H1 (cell line): Measurements from ENCODE around the gene KIAA1143.

Experiments used
- BCL11A ChIP-seq, 2 experiments: IDR thresholded peaks; one replicate each; pipeline ENCODE4 v1.6.1; 2011; ENCODE audit warnings: low read depth in 2 of 2, low read length in 2 of 2, mild to moderate bottlenecking in 2 of 2
- EGR1 ChIP-seq: IDR thresholded peaks from 2 replicates; pipeline ENCODE4 v1.6.1; 2011; ENCODE audit warnings: low read depth, low read length, borderline replicate concordance
- EP300 ChIP-seq, 2 experiments: IDR thresholded peaks; 1 replicate in 1 of 2; 2 replicates in 1 of 2; pipeline ENCODE4 v1.6.1; 2011 to 2012; ENCODE audit warnings: low read depth in 2 of 2, low read length in 2 of 2, mild to moderate bottlenecking in 2 of 2, borderline replicate concordance in 1 of 2, inconsistent platforms in 1 of 2, moderate library complexity in 1 of 2
- FOSL1 ChIP-seq: IDR thresholded peaks from 2 replicates; pipeline ENCODE4 v1.6.1; 2011; ENCODE audit warnings: mild to moderate bottlenecking, low read depth, low read length, moderate library complexity; ENCODE audit not compliant: insufficient read depth
- HDAC6 ChIP-seq: IDR thresholded peaks from one replicate; pipeline ENCODE4 v1.7.1; 2012; ENCODE audit warnings: low read depth, mild to moderate bottlenecking, inconsistent platforms, low read length, moderate library complexity
- POLR2A ChIP-seq, 2 experiments: IDR thresholded peaks; 1 replicate in 1 of 2; 2 replicates in 1 of 2; pipeline ENCODE4 v1.6.1; 2011; ENCODE audit warnings: low read depth in 2 of 2, low read length in 2 of 2, mild to moderate bottlenecking in 2 of 2; ENCODE audit errors: control extremely low read depth in 1 of 2
- POLR2AphosphoS5 ChIP-seq: IDR thresholded peaks from 2 replicates; pipeline ENCODE4 v1.6.1; 2011; ENCODE audit warnings: low read depth, low read length
- RAD21 ChIP-seq, 2 experiments: IDR thresholded peaks in 1 of 2; conservative IDR thresholded peaks in 1 of 2; 2 replicates each; pipeline ENCODE4 v1.6.1; 2011; ENCODE audit warnings: low read depth in 2 of 2, low read length in 2 of 2, improper control_type of control experiment in 1 of 2, inconsistent platforms in 1 of 2, mild to moderate bottlenecking in 1 of 2, moderate library complexity in 1 of 2
- RFX5 ChIP-seq: IDR thresholded peaks from 2 replicates; pipeline ENCODE4 v1.6.1; 2011; ENCODE audit warnings: low read depth, low read length, improper control_type of control experiment, borderline replicate concordance
- SIX5 ChIP-seq: IDR thresholded peaks from 2 replicates; pipeline ENCODE4 v1.6.1; 2011; ENCODE audit warnings: mild to moderate bottlenecking, low read depth, low read length
- SRF ChIP-seq: IDR thresholded peaks from 2 replicates; pipeline ENCODE4 v1.6.1; 2011; ENCODE audit warnings: mild to moderate bottlenecking, low read depth, low read length, moderate library complexity
- YY1 ChIP-seq: IDR thresholded peaks from 2 replicates; pipeline ENCODE4 v1.6.1; 2011; ENCODE audit warnings: low read depth, mild to moderate bottlenecking, low read length
- TF ChIP-seq, protein P1 (sequence below), 3 experiments: IDR thresholded peaks; 1 replicate in 2 of 3; 2 replicates in 1 of 3; pipeline versions ENCODE4 v1.5.1 to v1.6.1; 2011; ENCODE audit warnings: low read length in 3 of 3, mild to moderate bottlenecking in 3 of 3, inconsistent platforms in 2 of 3, low read depth in 1 of 3, moderate library complexity in 1 of 3; ENCODE audit not compliant: insufficient read depth in 1 of 3; ENCODE audit errors: control extremely low read depth in 1 of 3

DNA sequence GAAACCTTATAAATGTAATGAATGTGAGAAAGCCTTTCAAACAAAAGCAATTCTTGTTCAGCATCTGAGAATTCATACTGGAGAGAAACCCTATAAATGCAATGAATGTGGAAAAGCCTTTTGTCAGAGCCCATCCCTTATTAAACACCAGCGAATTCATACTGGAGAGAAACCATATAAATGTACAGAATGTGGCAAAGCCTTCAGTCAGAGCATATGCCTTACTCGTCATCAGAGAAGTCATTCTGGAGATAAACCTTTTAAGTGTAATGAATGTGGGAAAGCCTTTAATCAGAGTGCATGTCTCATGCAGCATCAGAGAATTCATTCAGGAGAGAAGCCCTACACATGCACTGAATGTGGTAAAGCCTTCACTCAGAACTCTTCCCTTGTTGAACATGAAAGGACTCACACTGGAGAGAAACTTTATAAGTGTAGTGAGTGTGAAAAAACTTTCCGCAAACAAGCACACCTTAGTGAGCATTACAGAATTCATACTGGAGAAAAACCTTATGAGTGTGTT is 26.7 kb downstream of the KIAA1143 start:
- no peak for TF ChIP-seq POLR2A (IDR thresholded peaks at IDR 0.05; ENCODE audit: control extremely low read depth in 1 of 2, low read depth in 2 of 2, low read length in 2 of 2)
- TF ChIP-seq YY1, result no peak
- TF ChIP-seq EP300 (IDR thresholded peaks at IDR 0.05; ENCODE audit: borderline replicate concordance in 1 of 2, low read depth in 2 of 2, low read length in 2 of 2), result no peak
- no peak for TF ChIP-seq HDAC6
- no peak for TF ChIP-seq POLR2AphosphoS5
- TF ChIP-seq SRF, result no peak
- TF ChIP-seq, protein P1, sequence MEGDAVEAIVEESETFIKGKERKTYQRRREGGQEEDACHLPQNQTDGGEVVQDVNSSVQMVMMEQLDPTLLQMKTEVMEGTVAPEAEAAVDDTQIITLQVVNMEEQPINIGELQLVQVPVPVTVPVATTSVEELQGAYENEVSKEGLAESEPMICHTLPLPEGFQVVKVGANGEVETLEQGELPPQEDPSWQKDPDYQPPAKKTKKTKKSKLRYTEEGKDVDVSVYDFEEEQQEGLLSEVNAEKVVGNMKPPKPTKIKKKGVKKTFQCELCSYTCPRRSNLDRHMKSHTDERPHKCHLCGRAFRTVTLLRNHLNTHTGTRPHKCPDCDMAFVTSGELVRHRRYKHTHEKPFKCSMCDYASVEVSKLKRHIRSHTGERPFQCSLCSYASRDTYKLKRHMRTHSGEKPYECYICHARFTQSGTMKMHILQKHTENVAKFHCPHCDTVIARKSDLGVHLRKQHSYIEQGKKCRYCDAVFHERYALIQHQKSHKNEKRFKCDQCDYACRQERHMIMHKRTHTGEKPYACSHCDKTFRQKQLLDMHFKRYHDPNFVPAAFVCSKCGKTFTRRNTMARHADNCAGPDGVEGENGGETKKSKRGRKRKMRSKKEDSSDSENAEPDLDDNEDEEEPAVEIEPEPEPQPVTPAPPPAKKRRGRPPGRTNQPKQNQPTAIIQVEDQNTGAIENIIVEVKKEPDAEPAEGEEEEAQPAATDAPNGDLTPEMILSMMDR (IDR thresholded peaks at IDR 0.05; ENCODE audit: control extremely low read depth in 1 of 3, insufficient read depth in 1 of 3, low read depth in 1 of 3, low read length in 3 of 3), result no peak
- TF ChIP-seq EGR1, result no peak
- no peak for TF ChIP-seq RAD21 (IDR thresholded peaks at IDR 0.05 in 1 of 2, conservative IDR thresholded peaks at IDR 0.05 in 1 of 2; ENCODE audit: low read depth in 2 of 2, low read length in 2 of 2)
- TF ChIP-seq RFX5, result no peak
- TF ChIP-seq BCL11A (IDR thresholded peaks at IDR 0.05; ENCODE audit: low read depth in 2 of 2, low read length in 2 of 2), result no peak
- TF ChIP-seq FOSL1, result no peak
- no peak for TF ChIP-seq SIX5
